ENCODE data around the gene SND1.
"Not testable (repeated sequence)": the region's sequence is repeated elsewhere in the genome, so short reads cannot be mapped to it uniquely, and the experiment has no call there.

SND1 gene

GRCh38 chr7:127832592-127832991, 180.6 kb downstream of the SND1 start:
- no peak for ATAC-seq
- no peak for TF ChIP-seq CSRNP3 (CRISPR knock-in tag; IDR thresholded peaks at IDR 0.05)
- no peak for TF ChIP-seq BACH2 (CRISPR knock-in tag; IDR thresholded peaks at IDR 0.05; ENCODE audit: borderline replicate concordance)
- no peak for TF ChIP-seq TSHZ2 (CRISPR knock-in tag; IDR thresholded peaks at IDR 0.05)
- no peak for TF ChIP-seq GLIS3 (CRISPR knock-in tag; IDR thresholded peaks at IDR 0.05)
- no peak for TF ChIP-seq ZNF8 (CRISPR knock-in tag; IDR thresholded peaks at IDR 0.05)
- TF ChIP-seq SNAI2 (CRISPR knock-in tag; IDR thresholded peaks at IDR 0.05): no peak
- TF ChIP-seq PPARA (CRISPR knock-in tag; IDR thresholded peaks at IDR 0.05; ENCODE audit: borderline replicate concordance): no peak
- TF ChIP-seq OSR1 (CRISPR knock-in tag; IDR thresholded peaks at IDR 0.05): no peak
- TF ChIP-seq ZC3H10 (CRISPR knock-in tag; IDR thresholded peaks at IDR 0.05): no peak
- TF ChIP-seq CSDC2 (CRISPR knock-in tag; IDR thresholded peaks at IDR 0.05): no peak
- TF ChIP-seq ESRRG (CRISPR knock-in tag; IDR thresholded peaks at IDR 0.05): no peak
- TF ChIP-seq TOX (CRISPR knock-in tag; IDR thresholded peaks at IDR 0.05; ENCODE audit: borderline replicate concordance): no peak

GRCh38 chr7:127833641-127834040, 181.6 kb downstream of the SND1 start:
- no peak for TF ChIP-seq PPARA (CRISPR knock-in tag; IDR thresholded peaks at IDR 0.05; ENCODE audit: borderline replicate concordance)
- TF ChIP-seq POU6F1 (CRISPR knock-in tag; IDR thresholded peaks at IDR 0.05; ENCODE audit: borderline replicate concordance, low read depth): no peak
- TF ChIP-seq ISL1 (CRISPR knock-in tag; IDR thresholded peaks at IDR 0.05): no peak
- no peak for TF ChIP-seq ZNF70 (CRISPR knock-in tag; IDR thresholded peaks at IDR 0.05)
- TF ChIP-seq ZNF565 (CRISPR knock-in tag; conservative IDR thresholded peaks at IDR 0.05; ENCODE audit: low read depth): no peak
- no peak for TF ChIP-seq ZFP3 (CRISPR knock-in tag; IDR thresholded peaks at IDR 0.05)
- no peak for TF ChIP-seq OSR1 (CRISPR knock-in tag; IDR thresholded peaks at IDR 0.05)
- ATAC-seq: no peak

- no peak for ATAC-seq
- TF ChIP-seq CSDC2 (CRISPR knock-in tag; IDR thresholded peaks at IDR 0.05) (no peak), ZNF565 (CRISPR knock-in tag; conservative IDR thresholded peaks at IDR 0.05; ENCODE audit: low read depth) (no peak), CSRNP3 (CRISPR knock-in tag; IDR thresholded peaks at IDR 0.05) (no peak), ARNTL (CRISPR knock-in tag; IDR thresholded peaks at IDR 0.05; ENCODE audit: borderline replicate concordance, low read depth) (no peak), POU6F1 (CRISPR knock-in tag; IDR thresholded peaks at IDR 0.05; ENCODE audit: borderline replicate concordance, low read depth) (no peak), ZFP3 (CRISPR knock-in tag; IDR thresholded peaks at IDR 0.05) (no peak), ISL1 (CRISPR knock-in tag; IDR thresholded peaks at IDR 0.05) (no peak), RARB (CRISPR knock-in tag; IDR thresholded peaks at IDR 0.05) (no peak), TOX (CRISPR knock-in tag; IDR thresholded peaks at IDR 0.05; ENCODE audit: borderline replicate concordance) (no peak), ZFP30 (CRISPR knock-in tag; IDR thresholded peaks at IDR 0.05) (no peak), ZNF8 (CRISPR knock-in tag; IDR thresholded peaks at IDR 0.05) (no peak), CREB5 (CRISPR knock-in tag; IDR thresholded peaks at IDR 0.05; ENCODE audit: low read depth) (no peak)
Observed at GRCh38 chr7:127835679-127836078, 183.7 kb downstream of the SND1 start.

- not testable (repeated sequence) for ATAC-seq
Observed at GRCh38 chr7:127837816-127838410, 185.9 kb downstream of the SND1 start.
